Measurements from ENCODE around the gene NCF4. TPM values are rescaled to one million over a fixed set of nuclear protein-coding genes. Genes with fewer than 3 reads are reported as not detected.

NCF4 gene
- total RNA-seq, 1 experiment from 2014 or later, result not detected

DNA sequence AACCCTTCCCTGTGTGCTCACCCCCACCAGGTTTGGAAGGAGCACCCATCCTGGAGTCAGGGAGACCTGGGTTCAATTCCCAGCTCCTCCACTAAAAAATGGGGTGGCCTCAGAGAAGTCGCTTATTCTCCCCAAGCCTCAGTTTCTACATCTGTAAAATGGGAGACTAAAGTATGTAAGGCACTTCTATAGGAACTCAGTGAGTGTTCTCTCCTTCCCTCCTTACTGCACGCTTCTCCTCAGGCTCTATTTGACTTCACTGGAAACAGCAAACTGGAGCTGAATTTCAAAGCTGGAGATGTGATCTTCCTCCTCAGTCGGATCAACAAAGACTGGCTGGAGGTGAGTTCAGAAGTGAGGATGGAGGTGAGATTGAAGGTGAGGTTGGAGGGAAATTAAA, 11.3 kb downstream of the NCF4 start:
- H3K27me3 ChIP-seq (ENCODE audit: control insufficient read depth, insufficient read depth, low read length), result no peaks in the 10 kb centered on the region; the same call in 1 of the 2 replicates

DNA sequence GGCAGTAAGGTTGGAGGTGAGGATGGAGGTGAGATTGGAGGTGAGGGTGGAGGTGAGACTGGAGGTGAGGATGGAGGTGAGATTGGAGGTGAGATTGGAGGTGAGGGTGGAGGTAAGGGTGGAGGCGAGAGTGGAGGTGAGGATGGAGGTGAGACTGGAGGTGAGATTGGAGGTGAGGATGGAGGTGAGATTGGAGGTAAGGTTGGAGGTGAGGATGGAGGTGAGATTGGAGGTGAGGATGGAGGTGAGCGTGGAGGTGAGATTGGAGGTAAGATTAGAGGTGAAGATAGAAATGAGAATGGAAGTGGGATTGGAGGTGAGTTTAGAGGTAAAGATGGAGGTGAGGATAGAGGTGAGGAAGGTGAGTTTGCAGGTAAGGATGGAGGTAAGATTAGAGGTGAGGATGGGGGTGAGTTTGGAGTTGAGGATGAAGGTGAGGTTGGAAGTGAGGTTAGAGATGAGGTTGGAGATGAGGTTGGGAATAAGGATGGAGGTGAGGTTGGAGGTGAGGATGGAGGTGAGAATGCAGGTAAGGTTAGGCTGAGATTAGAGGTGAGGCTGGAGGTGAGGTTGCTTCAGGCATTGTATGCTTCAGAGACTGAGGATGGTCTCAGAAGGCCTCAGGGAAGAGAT, 12.2 kb downstream of the NCF4 start:
- no peak for ATAC-seq

More for the DNA sequence above, 11.3 kb downstream of the NCF4 start:
- BruUV-seq (replicated peaks), result no TSS peak
- Histone ChIP-seq H3K4me3 (ENCODE audit: low read depth in 2 of 2, low read length in 2 of 2) (no peak overlapping the region), H3K4me1 (ENCODE audit: control insufficient read depth, insufficient read depth, low read length) (no peaks in the 10 kb centered on the region), H3K36me3 (ENCODE audit: control insufficient read depth, insufficient read depth, low read length) (no peaks in the 10 kb centered on the region), H3K9me3 (ENCODE audit: control insufficient read depth, insufficient read depth, low read depth, low read length) (no peaks in the 10 kb centered on the region), H3K27ac (ENCODE audit: low read length) (no peak overlapping the region)
- TF ChIP-seq POLR2AphosphoS5 (IDR thresholded peaks at IDR 0.05; ENCODE audit: low read depth, low read length) (no peak), TCF7L2 (IDR thresholded peaks at IDR 0.05; ENCODE audit: low read depth, low read length) (no peak), SIN3A (IDR thresholded peaks at IDR 0.05; ENCODE audit: borderline replicate concordance, insufficient read depth, low read depth, low read length) (no peak)
- TF ChIP-seq, protein P1, sequence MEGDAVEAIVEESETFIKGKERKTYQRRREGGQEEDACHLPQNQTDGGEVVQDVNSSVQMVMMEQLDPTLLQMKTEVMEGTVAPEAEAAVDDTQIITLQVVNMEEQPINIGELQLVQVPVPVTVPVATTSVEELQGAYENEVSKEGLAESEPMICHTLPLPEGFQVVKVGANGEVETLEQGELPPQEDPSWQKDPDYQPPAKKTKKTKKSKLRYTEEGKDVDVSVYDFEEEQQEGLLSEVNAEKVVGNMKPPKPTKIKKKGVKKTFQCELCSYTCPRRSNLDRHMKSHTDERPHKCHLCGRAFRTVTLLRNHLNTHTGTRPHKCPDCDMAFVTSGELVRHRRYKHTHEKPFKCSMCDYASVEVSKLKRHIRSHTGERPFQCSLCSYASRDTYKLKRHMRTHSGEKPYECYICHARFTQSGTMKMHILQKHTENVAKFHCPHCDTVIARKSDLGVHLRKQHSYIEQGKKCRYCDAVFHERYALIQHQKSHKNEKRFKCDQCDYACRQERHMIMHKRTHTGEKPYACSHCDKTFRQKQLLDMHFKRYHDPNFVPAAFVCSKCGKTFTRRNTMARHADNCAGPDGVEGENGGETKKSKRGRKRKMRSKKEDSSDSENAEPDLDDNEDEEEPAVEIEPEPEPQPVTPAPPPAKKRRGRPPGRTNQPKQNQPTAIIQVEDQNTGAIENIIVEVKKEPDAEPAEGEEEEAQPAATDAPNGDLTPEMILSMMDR (IDR thresholded peaks at IDR 0.05), result no peak
- TF ChIP-seq, protein P2, sequence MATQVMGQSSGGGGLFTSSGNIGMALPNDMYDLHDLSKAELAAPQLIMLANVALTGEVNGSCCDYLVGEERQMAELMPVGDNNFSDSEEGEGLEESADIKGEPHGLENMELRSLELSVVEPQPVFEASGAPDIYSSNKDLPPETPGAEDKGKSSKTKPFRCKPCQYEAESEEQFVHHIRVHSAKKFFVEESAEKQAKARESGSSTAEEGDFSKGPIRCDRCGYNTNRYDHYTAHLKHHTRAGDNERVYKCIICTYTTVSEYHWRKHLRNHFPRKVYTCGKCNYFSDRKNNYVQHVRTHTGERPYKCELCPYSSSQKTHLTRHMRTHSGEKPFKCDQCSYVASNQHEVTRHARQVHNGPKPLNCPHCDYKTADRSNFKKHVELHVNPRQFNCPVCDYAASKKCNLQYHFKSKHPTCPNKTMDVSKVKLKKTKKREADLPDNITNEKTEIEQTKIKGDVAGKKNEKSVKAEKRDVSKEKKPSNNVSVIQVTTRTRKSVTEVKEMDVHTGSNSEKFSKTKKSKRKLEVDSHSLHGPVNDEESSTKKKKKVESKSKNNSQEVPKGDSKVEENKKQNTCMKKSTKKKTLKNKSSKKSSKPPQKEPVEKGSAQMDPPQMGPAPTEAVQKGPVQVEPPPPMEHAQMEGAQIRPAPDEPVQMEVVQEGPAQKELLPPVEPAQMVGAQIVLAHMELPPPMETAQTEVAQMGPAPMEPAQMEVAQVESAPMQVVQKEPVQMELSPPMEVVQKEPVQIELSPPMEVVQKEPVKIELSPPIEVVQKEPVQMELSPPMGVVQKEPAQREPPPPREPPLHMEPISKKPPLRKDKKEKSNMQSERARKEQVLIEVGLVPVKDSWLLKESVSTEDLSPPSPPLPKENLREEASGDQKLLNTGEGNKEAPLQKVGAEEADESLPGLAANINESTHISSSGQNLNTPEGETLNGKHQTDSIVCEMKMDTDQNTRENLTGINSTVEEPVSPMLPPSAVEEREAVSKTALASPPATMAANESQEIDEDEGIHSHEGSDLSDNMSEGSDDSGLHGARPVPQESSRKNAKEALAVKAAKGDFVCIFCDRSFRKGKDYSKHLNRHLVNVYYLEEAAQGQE (IDR thresholded peaks at IDR 0.05; ENCODE audit: insufficient read depth in 1 of 2, low read depth in 2 of 2, low read length in 1 of 2), result no peak
- ATAC-seq (no peak), DNase-seq (ENCODE audit: low read depth, low spot score) (no peak)
- POLR2A ChIA-PET, result no interaction called here
- intact Hi-C loops (cut with micrococcal nuclease; ENCODE audit: unreplicated experiment) (no loop called here), in situ Hi-C loops (cut with HindIII; ENCODE audit: low pct_unique_long_range_greater_than_20kb, low sequenced_read_pairs) (no loop called here)
- CTCF ChIA-PET, result no interaction called here

More for the DNA sequence above, 12.2 kb downstream of the NCF4 start:
- no peaks in the 10 kb centered on the region for H3K9me3 ChIP-seq (ENCODE audit: control insufficient read depth, insufficient read depth, low read depth, low read length)
- intact Hi-C loops (cut with micrococcal nuclease; ENCODE audit: unreplicated experiment), result no loop called here
- TF ChIP-seq, protein P2 (IDR thresholded peaks at IDR 0.05; ENCODE audit: insufficient read depth in 1 of 2, low read depth in 2 of 2, low read length in 1 of 2), result no peak
- no peak for TF ChIP-seq POLR2AphosphoS5 (IDR thresholded peaks at IDR 0.05; ENCODE audit: low read depth, low read length)
- TF ChIP-seq TCF7L2 (IDR thresholded peaks at IDR 0.05; ENCODE audit: low read depth, low read length), result no peak
- TF ChIP-seq, protein P1 (IDR thresholded peaks at IDR 0.05), result no peak
- no peak for TF ChIP-seq SIN3A (IDR thresholded peaks at IDR 0.05; ENCODE audit: borderline replicate concordance, insufficient read depth, low read depth, low read length)
- H3K36me3 ChIP-seq (ENCODE audit: control insufficient read depth, insufficient read depth, low read length), result no peaks in the 10 kb centered on the region
- H3K27ac ChIP-seq (ENCODE audit: low read length), result no peak overlapping the region
- DNase-seq (ENCODE audit: low read depth, low spot score), result no peak
- H3K4me3 ChIP-seq (ENCODE audit: low read depth in 2 of 2, low read length in 2 of 2), result no peak overlapping the region
- H3K27me3 ChIP-seq (ENCODE audit: control insufficient read depth, insufficient read depth, low read length), result no peaks in the 10 kb centered on the region; the same call in 1 of the 2 replicates
- CTCF ChIA-PET, result no interaction called here
- no TSS peak for BruUV-seq (replicated peaks)
- POLR2A ChIA-PET, result no interaction called here
- in situ Hi-C loops (cut with HindIII; ENCODE audit: low pct_unique_long_range_greater_than_20kb, low sequenced_read_pairs), result no loop called here
- no peaks in the 10 kb centered on the region for H3K4me1 ChIP-seq (ENCODE audit: control insufficient read depth, insufficient read depth, low read length)

Data from Panc1 (cell line).